Kidney (tissue), 22 donors: ENCODE data around the gene ERP29. TPM values are rescaled to one million over a fixed set of nuclear protein-coding genes. Genes with fewer than 3 reads are reported as not detected.

Experiments used
- DNase-seq, 5 donors: peaks; one replicate each; pipeline ENCODE4 v3.0.0-alpha.2; 2013 to 2020
- FAIRE-seq: peaks from 2 replicates; lab custom pipeline; 2012; peaks lifted over from hg19 to GRCh38; lab: Jason Lieb, UNC
- H3K27ac ChIP-seq, 2 donors: one replicate each; pipeline ENCODE4 v1.7.0; 2013; ENCODE audit warnings: low read depth in 2 of 2, low read length in 2 of 2, inconsistent platforms in 1 of 2
- H3K27me3 ChIP-seq: one replicate; pipeline ENCODE4 v1.7.1; 2013; ENCODE audit warnings: low read length, inconsistent platforms; ENCODE audit not compliant: control insufficient read depth, insufficient read depth
- H3K36me3 ChIP-seq, 3 donors: one replicate each; pipeline versions ENCODE4 v1.7.0 to v1.7.1; 2013; ENCODE audit warnings: low read length in 3 of 3, control low read depth in 1 of 3, inconsistent platforms in 1 of 3; ENCODE audit not compliant: insufficient read depth in 3 of 3, control insufficient read depth in 2 of 3
- H3K4me1 ChIP-seq, 3 donors: one replicate each; pipeline versions ENCODE4 v1.7.0 to v1.7.1; 2013; ENCODE audit warnings: low read length in 3 of 3, inconsistent platforms in 1 of 3, low read depth in 1 of 3; ENCODE audit not compliant: control insufficient read depth in 2 of 3, insufficient read depth in 2 of 3
- H3K4me3 ChIP-seq, 3 donors: one replicate each; pipeline versions ENCODE4 v1.7.0 to v1.8.1; 2013; ENCODE audit warnings: low read length in 3 of 3, control low read depth in 1 of 3, inconsistent platforms in 1 of 3
- H3K9ac ChIP-seq, 3 donors: one replicate each; pipeline versions ENCODE4 v1.7.0 to v1.7.1; 2013; ENCODE audit warnings: low read length in 3 of 3, control low read depth in 1 of 3, inconsistent platforms in 1 of 3
- H3K9me3 ChIP-seq, 3 donors: one replicate each; pipeline versions ENCODE4 v1.7.0 to v1.7.1; 2013; ENCODE audit warnings: low read length in 3 of 3, control low read depth in 1 of 3, inconsistent platforms in 1 of 3; ENCODE audit not compliant: control insufficient read depth in 2 of 3, insufficient read depth in 1 of 3
- intact Hi-C: fragments of 100-400 bp; cut with DNase I; formaldehyde crosslinking; loops from one replicate; pipeline ENCODE4 v1.11.1; 2022
- long read RNA-seq, 10 donors: library from polyadenylated mRNA in 1 of 10; unstranded in 1 of 10; transcript quantifications; one replicate each; pipeline ENCODE4 v2.0.0 and lab custom pipeline, GENCODE V29; 2021 to 2026
- polyA plus RNA-seq: library from polyadenylated mRNA; stranded (reverse); fragments of 350-450 nt; fragmentation: Illumina TruSeq; extraction: RNeasy Lipid Tissue Mini Kit (QIAGEN cat#74804); gene quantifications from one replicate; pipeline ENCODE4 v1.2.3, GENCODE V29; 2014; ENCODE audit warnings: low read depth, low replicate concordance; ENCODE audit not compliant: insufficient read depth
- total RNA-seq: library from RNA; stranded (reverse); fragmentation: NEBNext Ultra II Directional; extraction: Animal tissue kit (Norgen Biotek cat#: 25700); gene quantifications from one replicate; pipeline ENCODE4 v1.2.1, GENCODE V29; 2021
- TF ChIP-seq, protein P1 (sequence below): IDR thresholded peaks from 3 replicates; pipeline ENCODE4 v1.5.1; 2012; ENCODE audit warnings: mild to moderate bottlenecking, moderate library complexity, borderline replicate concordance; ENCODE audit not compliant: insufficient read depth; ENCODE audit errors: extremely low read depth
- donor health status: control.
- donor health status: control.
- donor health status: control.
- donor health status: control.
- donor health status: control.
- donor health status: DM: yes; HTN: yes; CAD: no.
- donor health status: Normal renal cell carcinoma (clear cell type).

Gene ERP29
- total RNA-seq, result 104 TPM
- polyA plus RNA-seq, result 220 TPM
- long read RNA-seq, donor 1, transcript ERP29-202 (2 exons, 1,333 nt), result minor isoform, 10 of 64 reads
- long read RNA-seq, donor 1, transcript ERP29-201 (3 exons, 1,735 nt), result major isoform, 54 of 64 reads
- long read RNA-seq, donor 1, partial matches to known transcripts, result 0 of 64 reads
- long read RNA-seq, donor 1, other reads (novel, unspliced or antisense), result 0 of 64 reads
- long read RNA-seq, donor 2, transcript ERP29-201 (3 exons, 1,735 nt), result major isoform, 77 of 85 reads
- long read RNA-seq, donor 2, transcript ERP29-202 (2 exons, 1,333 nt), result minor isoform, 8 of 85 reads
- long read RNA-seq, donor 2, partial matches to known transcripts, result 0 of 85 reads
- long read RNA-seq, donor 2, other reads (novel, unspliced or antisense), result 0 of 85 reads
- long read RNA-seq, donor 3, transcript ERP29-201 (3 exons, 1,735 nt), result major isoform, 106 of 125 reads
- long read RNA-seq, donor 3, transcript ERP29-202 (2 exons, 1,333 nt), result minor isoform, 17 of 125 reads
- long read RNA-seq, donor 3, partial matches to known transcripts, result 0 of 125 reads
- long read RNA-seq, donor 3, other reads (novel, unspliced or antisense), result 0 of 125 reads
- long read RNA-seq, donor 4, transcript ERP29-201 (3 exons, 1,735 nt), result major isoform, 74 of 78 reads
- long read RNA-seq, donor 4, partial matches to known transcripts, result 0 of 78 reads
- long read RNA-seq, donor 4, other reads (novel, unspliced or antisense), result 0 of 78 reads
- long read RNA-seq, donor 5, transcript ERP29-201 (3 exons, 1,735 nt), result major isoform, 7 of 7 reads
- long read RNA-seq, donor 5, partial matches to known transcripts, result 0 of 7 reads
- long read RNA-seq, donor 5, other reads (novel, unspliced or antisense), result 0 of 7 reads
- long read RNA-seq, donor 6, transcript ERP29-202 (2 exons, 1,333 nt), result minor isoform, 20 of 129 reads
- long read RNA-seq, donor 6, transcript ERP29-201 (3 exons, 1,735 nt), result major isoform, 104 of 129 reads
- long read RNA-seq, donor 6, partial matches to known transcripts, result 5 of 129 reads
- long read RNA-seq, donor 6, other reads (novel, unspliced or antisense), result 0 of 129 reads
- long read RNA-seq, donor 7, transcript ERP29-201 (3 exons, 1,735 nt), result major isoform, 78 of 101 reads
- long read RNA-seq, donor 7, partial matches to known transcripts, result 19 of 101 reads
- long read RNA-seq, donor 7, other reads (novel, unspliced or antisense), result 0 of 101 reads
- long read RNA-seq, donor 8, transcript ERP29-201 (3 exons, 1,735 nt), result major isoform, 64 of 75 reads
- long read RNA-seq, donor 8, transcript ERP29-202 (2 exons, 1,333 nt), result minor isoform, 11 of 75 reads
- long read RNA-seq, donor 8, partial matches to known transcripts, result 0 of 75 reads
- long read RNA-seq, donor 8, other reads (novel, unspliced or antisense), result 0 of 75 reads
- long read RNA-seq, donor 9, transcript ERP29-201 (3 exons, 1,735 nt), result major isoform, 32 of 37 reads
- long read RNA-seq, donor 9, transcript ERP29-202 (2 exons, 1,333 nt), result minor isoform, 5 of 37 reads
- long read RNA-seq, donor 9, partial matches to known transcripts, result 0 of 37 reads
- long read RNA-seq, donor 9, other reads (novel, unspliced or antisense), result 0 of 37 reads
- long read RNA-seq, donor 10, transcript ERP29-202 (2 exons, 1,333 nt), result minor isoform, 11 of 57 reads
- long read RNA-seq, donor 10, transcript ERP29-201 (3 exons, 1,735 nt), result major isoform, 45 of 57 reads
- long read RNA-seq, donor 10, partial matches to known transcripts, result 0 of 57 reads
- long read RNA-seq, donor 10, other reads (novel, unspliced or antisense), result 0 of 57 reads

DNA sequence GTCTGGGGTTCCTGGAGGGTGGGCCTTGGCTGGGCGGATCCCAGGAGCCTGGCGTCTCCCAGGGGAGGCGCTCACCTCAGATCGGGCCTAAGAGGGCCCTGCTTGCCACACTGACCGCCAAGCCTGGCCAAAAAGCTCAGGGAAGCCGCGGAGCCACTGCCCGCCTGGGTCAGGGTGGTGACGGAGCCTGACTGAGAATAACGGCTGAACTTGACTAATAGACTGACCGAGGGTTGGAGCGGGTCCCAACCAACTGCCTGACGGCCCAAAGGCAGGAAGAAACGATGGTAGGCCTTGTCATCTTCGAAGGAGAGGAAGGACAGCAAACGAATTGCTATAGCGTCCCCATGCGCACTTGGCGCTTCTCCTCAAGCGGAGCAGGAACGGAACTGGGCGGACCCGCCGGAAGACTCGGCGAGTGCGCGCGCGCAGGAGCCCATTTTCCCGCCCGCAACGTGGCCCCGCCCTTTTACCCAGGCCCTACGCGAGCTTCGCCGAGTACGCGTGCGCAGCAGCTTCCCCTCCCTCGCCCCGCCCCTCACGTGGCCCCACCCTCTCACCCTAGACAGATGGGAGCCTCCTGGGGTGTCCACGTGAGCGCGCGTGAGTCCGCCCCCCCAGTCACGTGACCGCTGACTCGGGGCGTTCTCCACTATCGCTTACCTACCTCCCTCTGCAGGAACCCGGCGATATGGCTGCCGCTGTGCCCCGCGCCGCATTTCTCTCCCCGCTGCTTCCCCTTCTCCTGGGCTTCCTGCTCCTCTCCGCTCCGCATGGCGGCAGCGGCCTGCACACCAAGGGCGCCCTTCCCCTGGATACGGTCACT is at the start of gene ERP29, which contains the start of gene TMEM116:
Gene ERP29 (plus strand): TSS at position 652 of the 826 bp plus-strand sequence. CDS start 40 bp downstream, at position 692.
Gene TMEM116 (minus strand): TSS at position 391 of the 826 bp plus-strand sequence. CDS start 7,895 bp downstream, outside the sequence.
- peak; percentile 99 to 100 (median 100) for DNase-seq
- Histone ChIP-seq H3K36me3 (peaks cover 3 to 7% (median 6%) of the 10 kb centered on the region in 3 donors), H3K27ac (peak within 1 kb of the TSS; percentile 97), H3K9me3 (peaks cover 0 to 2% (median 0%) of the 10 kb centered on the region in 3 donors), H3K9ac (peak within 1 kb of the TSS; percentile 98 to 99 (median 99)), H3K4me1 (peaks cover 0 to 16% (median 14%) of the 10 kb centered on the region in 3 donors), H3K27me3 (no peaks in the 10 kb centered on the region), H3K4me3 (peak within 1 kb of the TSS; percentile 94 to 98 (median 96))
- intact Hi-C loops, result no loop called here
- TF ChIP-seq, protein P1, sequence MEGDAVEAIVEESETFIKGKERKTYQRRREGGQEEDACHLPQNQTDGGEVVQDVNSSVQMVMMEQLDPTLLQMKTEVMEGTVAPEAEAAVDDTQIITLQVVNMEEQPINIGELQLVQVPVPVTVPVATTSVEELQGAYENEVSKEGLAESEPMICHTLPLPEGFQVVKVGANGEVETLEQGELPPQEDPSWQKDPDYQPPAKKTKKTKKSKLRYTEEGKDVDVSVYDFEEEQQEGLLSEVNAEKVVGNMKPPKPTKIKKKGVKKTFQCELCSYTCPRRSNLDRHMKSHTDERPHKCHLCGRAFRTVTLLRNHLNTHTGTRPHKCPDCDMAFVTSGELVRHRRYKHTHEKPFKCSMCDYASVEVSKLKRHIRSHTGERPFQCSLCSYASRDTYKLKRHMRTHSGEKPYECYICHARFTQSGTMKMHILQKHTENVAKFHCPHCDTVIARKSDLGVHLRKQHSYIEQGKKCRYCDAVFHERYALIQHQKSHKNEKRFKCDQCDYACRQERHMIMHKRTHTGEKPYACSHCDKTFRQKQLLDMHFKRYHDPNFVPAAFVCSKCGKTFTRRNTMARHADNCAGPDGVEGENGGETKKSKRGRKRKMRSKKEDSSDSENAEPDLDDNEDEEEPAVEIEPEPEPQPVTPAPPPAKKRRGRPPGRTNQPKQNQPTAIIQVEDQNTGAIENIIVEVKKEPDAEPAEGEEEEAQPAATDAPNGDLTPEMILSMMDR, result peak; percentile 45
- no peak for FAIRE-seq

DNA sequence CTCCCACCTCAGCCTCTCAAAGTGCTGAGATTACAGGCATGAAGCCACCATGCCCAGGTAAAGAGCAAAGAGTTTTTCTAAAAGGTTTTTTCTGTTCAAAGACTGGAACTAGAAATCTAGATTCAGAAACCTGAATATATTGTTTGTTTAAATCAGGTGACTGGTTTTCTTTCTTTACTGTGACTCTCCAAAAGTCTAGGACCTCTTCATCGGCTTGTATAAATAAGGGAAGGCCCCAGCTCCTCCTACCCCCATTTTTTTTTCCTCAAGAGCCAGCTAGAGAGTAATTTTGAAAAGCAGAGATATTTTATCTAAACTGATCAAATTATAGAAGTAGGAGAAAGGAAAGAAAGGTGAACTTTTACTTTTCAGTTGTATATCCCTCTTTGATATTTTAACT is 48.3 kb upstream of the ERP29 start:
- intact Hi-C loops, result no loop called here
- no peak for FAIRE-seq

More for the DNA sequence above, 48.3 kb upstream of the ERP29 start:
- Histone ChIP-seq H3K9me3 (no peaks in the 10 kb centered on the region), H3K4me3 (no peak overlapping the region), H3K27me3 (no peaks in the 10 kb centered on the region), H3K27ac (no peak overlapping the region), H3K36me3 (no peaks in the 10 kb centered on the region), H3K9ac (no peak overlapping the region), H3K4me1 (no peaks in the 10 kb centered on the region)
- DNase-seq, result no peak
- TF ChIP-seq, protein P1, result no peak
